Choroid plexus epithelial cell (primary cell): Measurements from ENCODE around the gene RENBP.
A peak's percentile ranks its signal among the peaks of the same experiment; 100 is the strongest.

Source experiments
- DNase-seq: peaks from one replicate; pipeline ENCODE4 v3.0.0-alpha.2; 2010; ENCODE audit warnings: low read depth
- H3K4me3 ChIP-seq: 2 replicates; pipeline ENCODE4 v1.5.1; 2011; ENCODE audit warnings: low read depth, mild to moderate bottlenecking, control low read depth, low read length, moderate library complexity
- CTCF ChIP-seq: conservative IDR thresholded peaks from 2 replicates; pipeline ENCODE4 v1.5.1; 2011; ENCODE audit warnings: low read depth, mild to moderate bottlenecking, control low read depth, inconsistent platforms, low read length, moderate library complexity

Gene RENBP

GRCh38 chrX:153944140-153944799, at the start of gene RENBP:
Gene RENBP, minus strand, starts transcription at chrX:153944643. Its CDS starts 33 bp downstream, at chrX:153944610.
- no peak for DNase-seq
- H3K4me3 ChIP-seq = peak within 1 kb of the TSS; percentile 35
- no peak for TF ChIP-seq CTCF

DNA sequence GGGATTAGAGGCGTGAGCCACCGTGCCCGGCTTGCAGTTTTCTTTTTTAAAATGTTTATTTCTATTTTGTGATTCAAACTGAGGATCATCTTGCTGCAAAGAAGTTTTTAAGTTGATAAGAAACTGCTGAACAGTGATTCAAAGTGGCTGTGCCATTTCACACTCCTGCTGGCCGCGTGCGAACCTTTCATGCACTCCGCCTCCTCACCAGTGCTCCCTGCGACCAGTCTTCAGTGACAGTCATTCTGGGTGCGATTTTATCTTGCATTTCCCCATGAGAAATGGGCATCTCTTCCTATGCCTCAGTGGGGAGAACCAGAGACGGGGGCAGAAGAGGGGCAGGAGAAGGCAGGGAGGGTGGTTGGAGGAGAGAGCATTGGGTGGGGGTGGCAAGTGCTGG, 49.5 kb upstream of the RENBP start:
- TF ChIP-seq CTCF = no peak
- no peak for DNase-seq

DNA sequence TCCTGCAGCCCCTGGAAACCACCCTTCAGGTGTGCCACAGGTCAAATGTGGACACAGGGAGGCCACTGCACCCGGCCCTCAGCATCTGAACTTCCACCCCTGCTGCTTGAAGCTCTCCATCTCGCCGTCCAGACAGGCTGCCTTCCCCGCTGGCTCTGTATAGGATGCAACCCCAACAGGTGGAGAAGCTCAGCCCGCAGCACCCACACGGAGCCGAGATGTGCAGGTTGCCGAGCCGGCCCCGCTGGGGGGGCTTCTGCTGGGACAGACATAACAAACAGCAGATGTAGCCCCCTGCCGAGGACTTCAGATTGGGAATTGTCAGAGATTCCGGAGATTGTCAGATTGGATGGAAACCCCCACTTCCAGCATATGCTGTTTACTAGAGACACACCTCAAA, 48.6 kb upstream of the RENBP start:
- no peak for DNase-seq
- no peak overlapping the region for H3K4me3 ChIP-seq
- no peak for TF ChIP-seq CTCF

More for the DNA sequence above, 49.5 kb upstream of the RENBP start:
- no peak overlapping the region for H3K4me3 ChIP-seq

DNA sequence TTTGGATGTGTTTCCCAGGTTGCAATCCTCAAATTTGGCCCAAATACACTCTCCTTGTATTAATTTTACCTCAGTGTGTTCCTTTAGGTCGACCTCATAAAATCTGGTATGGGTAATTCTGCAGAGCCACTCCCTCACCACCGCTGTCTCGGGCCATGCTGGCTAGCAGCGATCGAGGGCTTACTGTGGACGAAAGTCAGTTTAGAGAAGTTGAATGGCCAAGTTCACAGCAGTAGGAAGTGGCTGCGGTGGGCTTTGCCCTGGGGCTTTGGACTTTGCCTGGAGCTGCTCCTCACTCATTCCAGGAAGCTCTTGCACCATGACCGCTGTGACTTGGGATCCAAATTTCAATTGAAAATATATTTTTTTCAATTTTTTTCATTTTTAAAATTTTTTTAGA, 47.7 kb upstream of the RENBP start:
- no peak for TF ChIP-seq CTCF
- no peak for DNase-seq
- H3K4me3 ChIP-seq = no peak overlapping the region

DNA sequence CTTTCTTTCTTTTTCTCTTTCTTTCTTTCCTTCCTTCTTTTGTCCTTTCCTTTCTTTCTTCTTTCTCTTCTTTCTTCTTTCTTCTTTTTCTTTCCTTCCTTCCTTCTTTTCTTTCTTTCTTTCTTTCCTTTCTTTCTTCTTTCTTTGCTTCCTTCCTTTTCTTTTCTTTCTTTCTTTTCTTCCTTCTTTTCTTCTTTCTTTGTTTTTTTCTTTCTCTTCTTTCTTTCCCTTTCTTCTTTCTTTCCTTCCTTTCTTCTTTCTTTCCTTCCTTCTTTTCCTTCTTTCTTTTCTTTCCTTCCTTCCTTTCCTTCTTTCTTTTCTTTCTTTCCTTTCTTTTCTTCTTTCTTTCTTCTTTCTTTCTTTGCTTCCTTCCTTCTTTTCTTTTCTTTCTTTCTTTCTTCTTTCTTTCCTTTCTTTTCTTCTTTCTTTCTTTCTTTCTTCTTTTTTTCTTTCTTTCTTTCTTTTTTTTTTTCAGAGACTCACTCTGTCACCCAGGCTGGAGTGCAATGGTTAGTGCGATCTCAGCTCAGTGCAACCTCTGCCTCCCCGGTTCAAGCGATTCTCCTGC, 46.7 kb upstream of the RENBP start:
- TF ChIP-seq CTCF = no peak
- DNase-seq = no peak

GRCh38 chrX:153989973-153990655, 45.7 kb upstream of the RENBP start:
- TF ChIP-seq CTCF = no peak
- H3K4me3 ChIP-seq = no peak overlapping the region
- no peak for DNase-seq

More for the DNA sequence above, 46.7 kb upstream of the RENBP start:
- H3K4me3 ChIP-seq = no peak overlapping the region
